ENCODE results near the gene GAB1. TPM values are rescaled to one million over a fixed set of nuclear protein-coding genes. Genes with fewer than 3 reads are reported as not detected.

The GAB1 gene
- total and polyA plus RNA-seq, 2 of the 13 experiments (the other 11 are each of a cell fraction or from before 2014, with no cell fraction given), result 8.7 to 14.7 TPM

DNA sequence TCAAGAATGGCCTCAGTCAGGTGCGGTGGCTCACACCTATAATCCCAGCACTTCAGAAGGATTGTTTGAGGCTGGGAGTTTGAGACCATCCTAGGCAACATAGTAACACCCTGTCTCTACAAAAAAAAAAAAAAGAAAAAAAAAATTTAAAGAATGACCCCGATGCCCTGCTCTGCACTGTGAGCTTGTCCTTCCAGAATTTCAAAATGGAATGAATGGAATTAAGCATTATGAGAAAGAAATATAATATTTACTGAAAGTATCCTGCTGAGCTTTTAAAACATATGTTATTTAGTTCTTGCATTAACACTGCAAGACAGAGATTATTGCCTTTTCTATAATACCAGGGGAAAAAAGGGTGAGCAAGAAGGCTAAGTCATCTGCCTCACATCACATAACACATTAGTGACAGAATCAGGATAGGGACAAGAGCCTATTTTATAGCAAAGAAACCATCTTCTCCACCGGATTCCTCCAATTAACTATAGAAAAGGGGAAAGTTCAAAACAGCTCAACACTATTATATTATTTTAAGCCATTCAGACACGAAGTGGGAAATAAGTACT, 41.9 kb upstream of the GAB1 start (continued):
- TF ChIP-seq GABPA (IDR thresholded peaks at IDR 0.05; ENCODE audit: low read depth, low read length) (no peak), GABPA (CRISPR knock-in tag; IDR thresholded peaks at IDR 0.05; ENCODE audit: low read depth) (no peak)
- TF ChIP-seq, protein P1, sequence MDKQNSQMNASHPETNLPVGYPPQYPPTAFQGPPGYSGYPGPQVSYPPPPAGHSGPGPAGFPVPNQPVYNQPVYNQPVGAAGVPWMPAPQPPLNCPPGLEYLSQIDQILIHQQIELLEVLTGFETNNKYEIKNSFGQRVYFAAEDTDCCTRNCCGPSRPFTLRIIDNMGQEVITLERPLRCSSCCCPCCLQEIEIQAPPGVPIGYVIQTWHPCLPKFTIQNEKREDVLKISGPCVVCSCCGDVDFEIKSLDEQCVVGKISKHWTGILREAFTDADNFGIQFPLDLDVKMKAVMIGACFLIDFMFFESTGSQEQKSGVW (CRISPR knock-in tag; IDR thresholded peaks at IDR 0.05; ENCODE audit: borderline replicate concordance), result no peak

DNA sequence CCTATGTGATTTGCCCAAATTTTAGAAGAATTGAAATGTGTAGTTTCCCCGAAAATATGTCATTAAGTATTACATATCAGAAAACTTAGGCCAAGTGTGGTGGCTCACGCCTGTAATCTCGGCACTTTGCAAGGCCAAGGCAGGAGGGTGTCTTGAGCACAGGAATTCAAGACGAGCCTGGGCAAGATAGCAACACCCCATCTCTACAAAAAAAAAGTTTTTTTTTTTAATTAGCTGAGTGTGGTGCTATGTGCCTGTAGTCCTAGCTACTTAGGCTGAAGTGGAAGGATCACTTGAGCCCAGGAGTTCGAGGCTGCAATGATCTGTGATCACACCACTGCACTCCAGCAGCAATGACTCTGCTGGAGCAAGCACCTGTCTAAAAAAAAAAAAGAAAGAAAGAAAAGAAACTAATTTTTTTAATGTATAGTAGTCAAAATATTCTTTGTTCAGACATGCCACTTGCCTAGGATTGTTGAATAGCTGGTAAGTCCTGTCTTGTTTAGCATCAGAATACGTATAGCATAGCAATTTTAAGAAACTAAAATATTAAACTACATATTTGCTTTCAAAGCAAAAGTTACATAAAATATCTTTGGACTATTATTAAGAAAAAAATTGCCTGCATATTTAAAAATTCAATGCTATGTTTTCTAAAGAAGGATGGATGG, 40.1 kb upstream of the GAB1 start:
- CTCF ChIA-PET (ENCODE audit: low intra/inter-chr PET ratio, low total read pairs), result no interaction called here
- intact Hi-C loops (cut with micrococcal nuclease; ENCODE audit: unreplicated experiment), result no loop called here
- H3K4me1 ChIP-seq (ENCODE audit: insufficient read depth, low read length), result no peaks in the 10 kb centered on the region
- DNase-seq (ENCODE audit: low spot score) (no peak), ATAC-seq (no peak), FAIRE-seq (no peak)
- no TSS peak for BruUV-seq (replicated peaks)
- in situ Hi-C loops (cut with HindIII; ENCODE audit: extremely low pct_ligation_motif_present, low pct_unique_long_range_greater_than_20kb), result no loop called here
- H3K27me3 ChIP-seq (ENCODE audit: control insufficient read depth in 1 of 2, insufficient read depth in 2 of 2, low read length in 2 of 2), result no peaks in the 10 kb centered on the region
- H4K20me1 ChIP-seq (ENCODE audit: insufficient read depth, low read length), result no peaks in the 10 kb centered on the region
- H3K9ac ChIP-seq (ENCODE audit: insufficient read depth, low read depth, low read length), result no peak overlapping the region
- POLR2A ChIA-PET, result no interaction called here
- H3K4me3 ChIP-seq (replicated peaks in 1 of 3; ENCODE audit: insufficient read depth in 1 of 3, low read depth in 2 of 3, low read length in 3 of 3), result no peak overlapping the region
- no peaks in the 10 kb centered on the region for H3K9me3 ChIP-seq (ENCODE audit: low read length)
- no peak overlapping the region for H3K27ac ChIP-seq (ENCODE audit: extremely low read length, insufficient read depth, low read length)
- H3K4me2 ChIP-seq (ENCODE audit: low read depth, low read length), result no peak overlapping the region
- H2AFZ ChIP-seq (ENCODE audit: low read length), result no peak overlapping the region
- WGBS (ENCODE audit: low lambda C conversion rate), result 29% methylated on average over 6 of the region's 6 CpGs
- H3K79me2 ChIP-seq (ENCODE audit: insufficient read depth, low read length), result no peaks in the 10 kb centered on the region
- no peaks in the 10 kb centered on the region for H3K36me3 ChIP-seq (replicated peaks in 1 of 2; ENCODE audit: control insufficient read depth in 1 of 2, insufficient read depth in 2 of 2, low read length in 2 of 2)
- TF ChIP-seq HDAC1 (CRISPR knock-in tag; IDR thresholded peaks at IDR 0.05) (no peak), ZMYM4 (CRISPR knock-in tag; IDR thresholded peaks at IDR 0.05) (no peak), FLYWCH1 (CRISPR knock-in tag; IDR thresholded peaks at IDR 0.05) (no peak), GABPA (IDR thresholded peaks at IDR 0.05; ENCODE audit: low read depth, low read length) (no peak), GABPA (CRISPR knock-in tag; IDR thresholded peaks at IDR 0.05; ENCODE audit: low read depth) (no peak), ZNF816 (CRISPR knock-in tag; IDR thresholded peaks at IDR 0.05; ENCODE audit: borderline replicate concordance) (no peak), ZFP82 (CRISPR knock-in tag; IDR thresholded peaks at IDR 0.05; ENCODE audit: borderline replicate concordance) (no peak), ZNF225 (CRISPR knock-in tag; IDR thresholded peaks at IDR 0.05) (no peak)
- TF ChIP-seq, protein P2, sequence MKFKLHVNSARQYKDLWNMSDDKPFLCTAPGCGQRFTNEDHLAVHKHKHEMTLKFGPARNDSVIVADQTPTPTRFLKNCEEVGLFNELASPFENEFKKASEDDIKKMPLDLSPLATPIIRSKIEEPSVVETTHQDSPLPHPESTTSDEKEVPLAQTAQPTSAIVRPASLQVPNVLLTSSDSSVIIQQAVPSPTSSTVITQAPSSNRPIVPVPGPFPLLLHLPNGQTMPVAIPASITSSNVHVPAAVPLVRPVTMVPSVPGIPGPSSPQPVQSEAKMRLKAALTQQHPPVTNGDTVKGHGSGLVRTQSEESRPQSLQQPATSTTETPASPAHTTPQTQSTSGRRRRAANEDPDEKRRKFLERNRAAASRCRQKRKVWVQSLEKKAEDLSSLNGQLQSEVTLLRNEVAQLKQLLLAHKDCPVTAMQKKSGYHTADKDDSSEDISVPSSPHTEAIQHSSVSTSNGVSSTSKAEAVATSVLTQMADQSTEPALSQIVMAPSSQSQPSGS (CRISPR knock-in tag; IDR thresholded peaks at IDR 0.05), result no peak
- TF ChIP-seq, protein P3, sequence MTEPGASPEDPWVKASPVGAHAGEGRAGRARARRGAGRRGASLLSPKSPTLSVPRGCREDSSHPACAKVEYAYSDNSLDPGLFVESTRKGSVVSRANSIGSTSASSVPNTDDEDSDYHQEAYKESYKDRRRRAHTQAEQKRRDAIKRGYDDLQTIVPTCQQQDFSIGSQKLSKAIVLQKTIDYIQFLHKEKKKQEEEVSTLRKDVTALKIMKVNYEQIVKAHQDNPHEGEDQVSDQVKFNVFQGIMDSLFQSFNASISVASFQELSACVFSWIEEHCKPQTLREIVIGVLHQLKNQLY (CRISPR knock-in tag; IDR thresholded peaks at IDR 0.05), result no peak
- TF ChIP-seq, protein P4, sequence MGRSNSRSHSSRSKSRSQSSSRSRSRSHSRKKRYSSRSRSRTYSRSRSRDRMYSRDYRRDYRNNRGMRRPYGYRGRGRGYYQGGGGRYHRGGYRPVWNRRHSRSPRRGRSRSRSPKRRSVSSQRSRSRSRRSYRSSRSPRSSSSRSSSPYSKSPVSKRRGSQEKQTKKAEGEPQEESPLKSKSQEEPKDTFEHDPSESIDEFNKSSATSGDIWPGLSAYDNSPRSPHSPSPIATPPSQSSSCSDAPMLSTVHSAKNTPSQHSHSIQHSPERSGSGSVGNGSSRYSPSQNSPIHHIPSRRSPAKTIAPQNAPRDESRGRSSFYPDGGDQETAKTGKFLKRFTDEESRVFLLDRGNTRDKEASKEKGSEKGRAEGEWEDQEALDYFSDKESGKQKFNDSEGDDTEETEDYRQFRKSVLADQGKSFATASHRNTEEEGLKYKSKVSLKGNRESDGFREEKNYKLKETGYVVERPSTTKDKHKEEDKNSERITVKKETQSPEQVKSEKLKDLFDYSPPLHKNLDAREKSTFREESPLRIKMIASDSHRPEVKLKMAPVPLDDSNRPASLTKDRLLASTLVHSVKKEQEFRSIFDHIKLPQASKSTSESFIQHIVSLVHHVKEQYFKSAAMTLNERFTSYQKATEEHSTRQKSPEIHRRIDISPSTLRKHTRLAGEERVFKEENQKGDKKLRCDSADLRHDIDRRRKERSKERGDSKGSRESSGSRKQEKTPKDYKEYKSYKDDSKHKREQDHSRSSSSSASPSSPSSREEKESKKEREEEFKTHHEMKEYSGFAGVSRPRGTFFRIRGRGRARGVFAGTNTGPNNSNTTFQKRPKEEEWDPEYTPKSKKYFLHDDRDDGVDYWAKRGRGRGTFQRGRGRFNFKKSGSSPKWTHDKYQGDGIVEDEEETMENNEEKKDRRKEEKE (IDR thresholded peaks at IDR 0.05), result no peak
- TF ChIP-seq, protein P5, sequence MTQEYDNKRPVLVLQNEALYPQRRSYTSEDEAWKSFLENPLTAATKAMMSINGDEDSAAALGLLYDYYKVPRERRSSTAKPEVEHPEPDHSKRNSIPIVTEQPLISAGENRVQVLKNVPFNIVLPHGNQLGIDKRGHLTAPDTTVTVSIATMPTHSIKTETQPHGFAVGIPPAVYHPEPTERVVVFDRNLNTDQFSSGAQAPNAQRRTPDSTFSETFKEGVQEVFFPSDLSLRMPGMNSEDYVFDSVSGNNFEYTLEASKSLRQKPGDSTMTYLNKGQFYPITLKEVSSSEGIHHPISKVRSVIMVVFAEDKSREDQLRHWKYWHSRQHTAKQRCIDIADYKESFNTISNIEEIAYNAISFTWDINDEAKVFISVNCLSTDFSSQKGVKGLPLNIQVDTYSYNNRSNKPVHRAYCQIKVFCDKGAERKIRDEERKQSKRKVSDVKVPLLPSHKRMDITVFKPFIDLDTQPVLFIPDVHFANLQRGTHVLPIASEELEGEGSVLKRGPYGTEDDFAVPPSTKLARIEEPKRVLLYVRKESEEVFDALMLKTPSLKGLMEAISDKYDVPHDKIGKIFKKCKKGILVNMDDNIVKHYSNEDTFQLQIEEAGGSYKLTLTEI (CRISPR knock-in tag; conservative IDR thresholded peaks at IDR 0.05), result no peak
